ENCODE measurements around the gene RBMS3. TPM values are rescaled to one million over a fixed set of nuclear protein-coding genes. Genes with fewer than 3 reads are reported as not detected.

RBMS3 gene
- total RNA-seq, 1 experiment from 2014 or later: 1.3 TPM

DNA sequence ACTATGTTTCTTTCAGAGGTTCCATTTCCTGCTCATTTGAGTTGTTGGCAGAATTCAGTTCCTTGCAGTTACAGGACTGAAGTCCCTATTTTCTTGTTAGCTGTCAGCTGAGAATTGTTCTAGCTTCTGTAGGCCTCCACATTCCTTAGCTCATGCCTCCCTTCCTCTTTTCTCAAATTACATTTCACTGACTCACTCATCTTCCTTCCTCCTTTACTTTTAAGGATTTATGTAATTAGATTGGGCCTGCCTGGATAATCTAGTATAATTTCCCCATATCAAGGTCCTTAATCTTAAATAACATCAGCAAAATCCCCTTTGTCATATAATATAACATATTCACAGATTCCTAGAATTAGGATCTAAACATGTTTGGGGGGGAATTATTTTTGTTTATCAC, 40.6 kb upstream of the RBMS3 start:
- peaks cover 34% of the 10 kb centered on the region for H3K4me1 Mint-ChIP-seq (ENCODE audit: low read depth, unreplicated experiment)
- H3K4me3 Mint-ChIP-seq (ENCODE audit: low read depth, unreplicated experiment): no peak overlapping the region
- TF ChIP-seq, protein P1, sequence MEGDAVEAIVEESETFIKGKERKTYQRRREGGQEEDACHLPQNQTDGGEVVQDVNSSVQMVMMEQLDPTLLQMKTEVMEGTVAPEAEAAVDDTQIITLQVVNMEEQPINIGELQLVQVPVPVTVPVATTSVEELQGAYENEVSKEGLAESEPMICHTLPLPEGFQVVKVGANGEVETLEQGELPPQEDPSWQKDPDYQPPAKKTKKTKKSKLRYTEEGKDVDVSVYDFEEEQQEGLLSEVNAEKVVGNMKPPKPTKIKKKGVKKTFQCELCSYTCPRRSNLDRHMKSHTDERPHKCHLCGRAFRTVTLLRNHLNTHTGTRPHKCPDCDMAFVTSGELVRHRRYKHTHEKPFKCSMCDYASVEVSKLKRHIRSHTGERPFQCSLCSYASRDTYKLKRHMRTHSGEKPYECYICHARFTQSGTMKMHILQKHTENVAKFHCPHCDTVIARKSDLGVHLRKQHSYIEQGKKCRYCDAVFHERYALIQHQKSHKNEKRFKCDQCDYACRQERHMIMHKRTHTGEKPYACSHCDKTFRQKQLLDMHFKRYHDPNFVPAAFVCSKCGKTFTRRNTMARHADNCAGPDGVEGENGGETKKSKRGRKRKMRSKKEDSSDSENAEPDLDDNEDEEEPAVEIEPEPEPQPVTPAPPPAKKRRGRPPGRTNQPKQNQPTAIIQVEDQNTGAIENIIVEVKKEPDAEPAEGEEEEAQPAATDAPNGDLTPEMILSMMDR (IDR thresholded peaks at IDR 0.05; ENCODE audit: unreplicated experiment): no peak
- H3K27me3 Mint-ChIP-seq (ENCODE audit: unreplicated experiment): no peaks in the 10 kb centered on the region
- BruUV-seq (replicated peaks): no TSS peak
- intact Hi-C loops (cut with micrococcal nuclease; ENCODE audit: unreplicated experiment): no loop called here
- no peak overlapping the region for H3K27ac Mint-ChIP-seq (ENCODE audit: unreplicated experiment)
- H3K9me3 Mint-ChIP-seq (ENCODE audit: low read depth, unreplicated experiment): peaks cover 2% of the 10 kb centered on the region
- CTCF ChIA-PET: interaction anchor here (0.6 kb wide), 1 partner anchor 391 kb away, joined by 3 read pairs; no protein-coding TSS in a partner anchor
- H3K36me3 Mint-ChIP-seq (ENCODE audit: insufficient read depth, unreplicated experiment): no peaks in the 10 kb centered on the region
- DNase-seq: no peak

DNA sequence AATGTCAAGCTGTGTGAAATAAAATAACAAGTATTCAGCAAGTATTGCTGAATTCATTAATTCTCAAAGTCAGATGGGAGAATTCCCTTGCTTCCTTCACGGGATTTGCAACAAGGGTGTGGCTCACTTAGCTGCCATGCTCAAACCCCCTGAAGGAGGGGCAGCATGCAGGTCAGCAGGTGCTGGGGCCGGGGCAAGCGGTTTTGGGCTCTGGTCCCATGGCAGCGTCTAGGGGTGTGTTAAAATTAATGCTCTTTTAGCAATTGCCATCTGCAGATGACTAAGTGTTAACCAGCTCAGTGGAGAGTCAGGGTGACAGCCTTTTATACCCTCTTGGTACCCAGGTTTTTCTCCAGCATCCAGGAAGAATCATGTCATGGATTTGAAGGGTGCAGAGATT, 40.0 kb upstream of the RBMS3 start:
- CTCF ChIA-PET: interaction anchor here (0.6 kb wide), 1 partner anchor 390 kb away, joined by 3 read pairs; no protein-coding TSS in a partner anchor
- Mint-ChIP-seq H3K36me3 (ENCODE audit: insufficient read depth, unreplicated experiment) (no peaks in the 10 kb centered on the region), H3K9me3 (ENCODE audit: low read depth, unreplicated experiment) (peaks cover 2% of the 10 kb centered on the region), H3K27me3 (ENCODE audit: unreplicated experiment) (no peaks in the 10 kb centered on the region), H3K27ac (ENCODE audit: unreplicated experiment) (peak overlapping the region; percentile 46), H3K4me1 (ENCODE audit: low read depth, unreplicated experiment) (peaks cover 34% of the 10 kb centered on the region), H3K4me3 (ENCODE audit: low read depth, unreplicated experiment) (no peak overlapping the region)
- no peak for DNase-seq
- TF ChIP-seq, protein P1 (IDR thresholded peaks at IDR 0.05; ENCODE audit: unreplicated experiment): no peak
- intact Hi-C loops (cut with micrococcal nuclease; ENCODE audit: unreplicated experiment): no loop called here
- no TSS peak for BruUV-seq (replicated peaks)

DNA sequence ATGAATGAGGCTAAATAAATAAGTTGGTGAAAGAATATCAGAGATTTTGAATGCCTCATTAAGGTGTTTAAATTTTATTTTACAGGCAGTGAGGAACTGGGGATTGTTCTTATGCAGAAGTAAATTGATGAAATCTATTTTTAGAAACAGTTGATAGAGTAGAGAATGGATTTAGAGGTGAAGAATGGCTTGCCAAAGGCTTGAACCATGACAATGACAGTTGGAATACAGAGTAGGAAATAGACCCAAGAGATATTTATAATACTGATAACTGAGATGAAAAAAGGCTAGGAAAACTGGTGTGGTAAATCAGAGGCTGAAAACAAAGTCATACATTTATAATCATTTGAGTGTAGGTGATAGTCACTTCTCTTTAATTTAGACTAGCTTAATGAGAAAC, 39.0 kb upstream of the RBMS3 start:
- peak overlapping the region; percentile 46 for H3K27ac Mint-ChIP-seq (ENCODE audit: unreplicated experiment)
- intact Hi-C loops (cut with micrococcal nuclease; ENCODE audit: unreplicated experiment): no loop called here
- H3K9me3 Mint-ChIP-seq (ENCODE audit: low read depth, unreplicated experiment): peaks cover 2% of the 10 kb centered on the region
- no peak for DNase-seq
- no TSS peak for BruUV-seq (replicated peaks)
- H3K27me3 Mint-ChIP-seq (ENCODE audit: unreplicated experiment): no peaks in the 10 kb centered on the region
- H3K4me3 Mint-ChIP-seq (ENCODE audit: low read depth, unreplicated experiment): no peak overlapping the region
- TF ChIP-seq, protein P1 (IDR thresholded peaks at IDR 0.05; ENCODE audit: unreplicated experiment): no peak
- peaks cover 34% of the 10 kb centered on the region for H3K4me1 Mint-ChIP-seq (ENCODE audit: low read depth, unreplicated experiment)
- H3K36me3 Mint-ChIP-seq (ENCODE audit: insufficient read depth, unreplicated experiment): no peaks in the 10 kb centered on the region
- CTCF ChIA-PET: no interaction called here

DNA sequence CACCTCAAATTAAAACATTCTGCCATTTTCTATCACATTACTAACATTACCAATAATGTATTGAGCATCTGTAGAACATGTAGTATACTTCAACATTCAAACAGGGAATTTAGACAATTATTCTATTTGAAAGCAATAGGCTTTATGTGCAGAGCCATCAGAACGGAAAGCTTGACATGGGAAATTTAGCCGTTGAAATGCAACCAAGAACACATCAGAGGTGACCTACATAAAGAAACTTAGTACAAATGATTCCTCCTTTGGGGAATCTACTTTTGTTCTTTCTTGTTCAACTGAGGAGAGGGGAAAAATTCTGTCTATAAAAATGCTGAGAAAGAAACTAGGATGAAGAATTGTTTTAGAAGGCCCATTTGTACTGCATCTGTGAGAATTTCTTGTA, 38.6 kb upstream of the RBMS3 start:
- no peak for DNase-seq
- no TSS peak for BruUV-seq (replicated peaks)
- TF ChIP-seq, protein P1 (IDR thresholded peaks at IDR 0.05; ENCODE audit: unreplicated experiment): no peak
- H3K36me3 Mint-ChIP-seq (ENCODE audit: insufficient read depth, unreplicated experiment): no peaks in the 10 kb centered on the region
- H3K4me3 Mint-ChIP-seq (ENCODE audit: low read depth, unreplicated experiment): no peak overlapping the region
- H3K9me3 Mint-ChIP-seq (ENCODE audit: low read depth, unreplicated experiment): peaks cover 2% of the 10 kb centered on the region
- intact Hi-C loops (cut with micrococcal nuclease; ENCODE audit: unreplicated experiment): no loop called here
- H3K27me3 Mint-ChIP-seq (ENCODE audit: unreplicated experiment): no peaks in the 10 kb centered on the region
- H3K4me1 Mint-ChIP-seq (ENCODE audit: low read depth, unreplicated experiment): peaks cover 34% of the 10 kb centered on the region
- CTCF ChIA-PET: no interaction called here
- no peak overlapping the region for H3K27ac Mint-ChIP-seq (ENCODE audit: unreplicated experiment)
